MCF 10A (cell line): Measurements from ENCODE around the gene FCRL4. TPM values are rescaled to one million over a fixed set of nuclear protein-coding genes. Genes with fewer than 3 reads are reported as not detected.

Source experiments
- BruUV-seq: library from RNA; stranded (reverse); fragments of 400-500 nt; replicated peaks from 2 replicates; lab custom pipeline; 2021; lab: Mats Ljungman, UMichigan
- CTCF ChIA-PET: fragments of 300-600 bp; sonication (Branson Sonifier 250); formaldehyde crosslinking; extraction: SDS; loops from one replicate; lab custom pipeline; 2021; ENCODE audit warnings: antibody characterized with exemption, inconsistent platforms; lab: Yijun Ruan, JAX
- POLR2A ChIA-PET: fragments of 300-600, 350-650 bp; sonication (Branson Sonifier 250); formaldehyde crosslinking; extraction: SDS; loops from one replicate; lab custom pipeline; 2020; ENCODE audit warnings: antibody characterized with exemption, inconsistent platforms; lab: Yijun Ruan, JAX
- DNase-seq: peaks from one replicate; pipeline ENCODE4 v3.0.0-alpha.2; 2018; ENCODE audit not compliant: unreplicated experiment
- H3K27ac Mint-ChIP-seq: one replicate; pipeline ENCODE4 v1.8.0; 2022; ENCODE audit warnings: mild to moderate bottlenecking, low read depth, mixed read lengths; ENCODE audit not compliant: unreplicated experiment
- H3K27me3 Mint-ChIP-seq: one replicate; pipeline ENCODE4 v1.8.0; 2022; ENCODE audit warnings: mixed read lengths; ENCODE audit not compliant: insufficient read depth, unreplicated experiment
- H3K36me3 Mint-ChIP-seq: one replicate; pipeline ENCODE4 v1.8.0; 2022; ENCODE audit warnings: mild to moderate bottlenecking, moderate library complexity, mixed read lengths; ENCODE audit not compliant: insufficient read depth, unreplicated experiment
- H3K4me1 Mint-ChIP-seq: one replicate; pipeline ENCODE4 v1.8.0; 2022; ENCODE audit warnings: mixed read lengths; ENCODE audit not compliant: insufficient read depth, unreplicated experiment
- H3K4me3 Mint-ChIP-seq: one replicate; pipeline ENCODE4 v1.8.0; 2022; ENCODE audit warnings: mild to moderate bottlenecking, moderate library complexity, mixed read lengths; ENCODE audit not compliant: unreplicated experiment
- H3K9me3 Mint-ChIP-seq: one replicate; pipeline ENCODE4 v1.8.0; 2022; ENCODE audit warnings: mixed read lengths; ENCODE audit not compliant: unreplicated experiment
- intact Hi-C: fragments of 100-400 bp; cut with micrococcal nuclease; formaldehyde crosslinking; loops from 2 replicates; pipeline ENCODE4 v1.14.1; 2022
- total RNA-seq: library from RNA; stranded (reverse); gene quantifications from 2 replicates; pipeline ENCODE4 v1.2.3, GENCODE V29; 2022
- TF ChIP-seq, protein P1 (sequence below): fragments of 200-600 bp; IDR thresholded peaks from one replicate; pipeline ENCODE4 v1.8.0; 2022; ENCODE audit warnings: antibody characterized with exemption, mild to moderate bottlenecking; ENCODE audit not compliant: unreplicated experiment

The FCRL4 gene
- total RNA-seq, 1 experiment from 2014 or later, result not detected

GRCh38 chr1:157540160-157540748 lies 57.6 kb downstream of the FCRL4 start:
- Mint-ChIP-seq H3K4me1 (no peaks in the 10 kb centered on the region), H3K27ac (no peak overlapping the region), H3K9me3 (no peaks in the 10 kb centered on the region), H3K27me3 (peaks cover 79% of the 10 kb centered on the region), H3K4me3 (no peak overlapping the region), H3K36me3 (no peaks in the 10 kb centered on the region)
- intact Hi-C loops, result no loop called here
- BruUV-seq, result no TSS peak
- no peak for DNase-seq
- ChIA-PET CTCF (interaction anchor here (1.0 to 1.7 kb wide), 2 partner anchors 10 to 40 kb away, joined by 3 to 8 read pairs; no protein-coding TSS in a partner anchor), POLR2A (interaction anchor here (0.6 kb wide), 1 partner anchor 60 kb away, joined by 3 read pairs; no protein-coding TSS in a partner anchor)
- TF ChIP-seq, protein P1, sequence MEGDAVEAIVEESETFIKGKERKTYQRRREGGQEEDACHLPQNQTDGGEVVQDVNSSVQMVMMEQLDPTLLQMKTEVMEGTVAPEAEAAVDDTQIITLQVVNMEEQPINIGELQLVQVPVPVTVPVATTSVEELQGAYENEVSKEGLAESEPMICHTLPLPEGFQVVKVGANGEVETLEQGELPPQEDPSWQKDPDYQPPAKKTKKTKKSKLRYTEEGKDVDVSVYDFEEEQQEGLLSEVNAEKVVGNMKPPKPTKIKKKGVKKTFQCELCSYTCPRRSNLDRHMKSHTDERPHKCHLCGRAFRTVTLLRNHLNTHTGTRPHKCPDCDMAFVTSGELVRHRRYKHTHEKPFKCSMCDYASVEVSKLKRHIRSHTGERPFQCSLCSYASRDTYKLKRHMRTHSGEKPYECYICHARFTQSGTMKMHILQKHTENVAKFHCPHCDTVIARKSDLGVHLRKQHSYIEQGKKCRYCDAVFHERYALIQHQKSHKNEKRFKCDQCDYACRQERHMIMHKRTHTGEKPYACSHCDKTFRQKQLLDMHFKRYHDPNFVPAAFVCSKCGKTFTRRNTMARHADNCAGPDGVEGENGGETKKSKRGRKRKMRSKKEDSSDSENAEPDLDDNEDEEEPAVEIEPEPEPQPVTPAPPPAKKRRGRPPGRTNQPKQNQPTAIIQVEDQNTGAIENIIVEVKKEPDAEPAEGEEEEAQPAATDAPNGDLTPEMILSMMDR, result no peak

DNA sequence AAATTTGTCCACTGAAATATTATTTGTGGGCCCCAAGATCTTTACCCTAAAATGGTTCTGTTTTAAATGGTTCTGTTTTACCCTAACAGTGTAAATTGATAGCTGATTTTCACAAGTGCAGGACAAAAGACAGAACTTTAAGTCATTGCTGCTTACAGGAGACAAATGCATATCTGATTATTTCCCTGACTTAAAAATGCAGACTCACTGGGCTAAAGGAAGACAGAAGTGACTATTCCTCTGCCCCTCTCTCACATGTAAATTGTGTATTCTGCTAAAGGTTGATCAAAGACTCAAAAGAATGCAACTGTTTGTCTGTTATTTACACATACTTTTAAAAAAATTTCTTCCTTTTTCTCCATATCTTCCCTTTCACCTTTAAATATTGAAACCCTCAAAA lies 58.3 kb downstream of the FCRL4 start:
- BruUV-seq, result no TSS peak
- ChIA-PET CTCF (interaction anchor here (1.7 kb wide), 1 partner anchor 40 kb away, joined by 8 read pairs; no protein-coding TSS in a partner anchor), POLR2A (no interaction called here)
- Mint-ChIP-seq H3K9me3 (no peaks in the 10 kb centered on the region), H3K4me3 (no peak overlapping the region), H3K27ac (no peak overlapping the region), H3K36me3 (no peaks in the 10 kb centered on the region), H3K27me3 (peaks cover 85% of the 10 kb centered on the region), H3K4me1 (no peaks in the 10 kb centered on the region)
- DNase-seq, result no peak
- TF ChIP-seq, protein P1, result no peak
- intact Hi-C loops, result no loop called here

DNA sequence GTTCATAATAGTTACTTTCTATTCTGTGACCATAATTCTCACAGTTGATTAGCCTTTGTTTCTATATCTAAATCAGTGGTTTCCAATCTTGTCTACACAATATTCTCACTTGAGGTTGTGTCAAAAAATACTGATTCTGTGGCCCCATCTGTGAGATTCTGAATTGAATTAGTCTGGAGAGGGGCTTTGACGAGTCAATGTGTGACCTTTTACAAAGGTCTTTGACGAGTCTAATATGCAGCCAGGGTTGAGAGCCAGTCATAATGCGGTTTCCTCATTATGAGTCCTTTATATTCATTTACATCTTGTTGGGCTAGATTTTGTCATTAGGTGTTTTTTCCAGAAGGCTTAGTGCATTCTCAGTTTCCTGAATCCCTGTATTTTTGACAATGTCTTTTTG lies 65.3 kb downstream of the FCRL4 start:
- ChIA-PET CTCF (interaction anchor here (1.2 kb wide), 1 partner anchor 37 kb away, joined by 4 read pairs; no protein-coding TSS in a partner anchor), POLR2A (no interaction called here)
- Mint-ChIP-seq H3K36me3 (no peaks in the 10 kb centered on the region), H3K27ac (no peak overlapping the region), H3K27me3 (peaks cover 63% of the 10 kb centered on the region), H3K4me1 (no peaks in the 10 kb centered on the region), H3K9me3 (no peaks in the 10 kb centered on the region), H3K4me3 (no peak overlapping the region)
- no TSS peak for BruUV-seq
- TF ChIP-seq, protein P1, result no peak
- no peak for DNase-seq
- intact Hi-C loops, result no loop called here

DNA sequence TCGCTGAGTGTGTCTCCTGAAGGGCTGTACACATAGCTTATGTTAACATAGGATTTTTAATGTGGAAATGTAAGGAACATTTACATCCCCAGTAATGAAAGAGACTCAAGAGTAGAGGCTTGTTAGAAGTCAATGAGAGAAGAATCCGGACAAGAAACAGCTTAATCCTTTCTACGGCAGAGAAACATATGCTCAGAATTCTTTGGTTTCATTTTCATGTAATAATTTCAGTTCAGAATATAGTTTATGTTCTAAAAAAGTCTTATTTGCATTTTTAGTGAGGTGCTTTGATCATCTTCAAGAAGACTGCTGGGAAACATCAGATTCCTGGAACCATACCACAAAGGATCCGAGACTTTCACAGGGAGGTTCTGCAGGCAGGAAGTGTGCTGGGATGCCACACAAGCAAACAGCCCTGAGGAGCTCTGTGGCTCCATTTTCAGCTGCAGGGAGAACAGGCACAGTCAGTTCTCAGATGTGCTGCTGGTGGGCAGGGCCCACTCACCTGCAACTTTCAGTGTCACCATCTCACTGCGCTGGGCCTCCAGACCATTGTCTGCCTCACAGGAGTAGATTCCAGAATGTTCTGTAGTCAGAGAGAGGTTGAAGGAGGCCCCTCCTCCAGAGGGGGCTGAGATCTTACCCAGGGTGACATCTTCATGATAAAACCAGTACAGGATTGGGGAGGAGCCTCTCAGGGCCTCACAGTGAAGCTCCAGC lies 74.0 kb downstream of the FCRL4 start:
- CTCF ChIA-PET, result interaction anchor here (0.6 to 1.9 kb wide), 8 partner anchors 18 to 316 kb away, joined by 3 to 9 read pairs (median 3); no protein-coding TSS in a partner anchor
- DNase-seq, result no peak
- no peak overlapping the region for H3K4me3 Mint-ChIP-seq
- no peaks in the 10 kb centered on the region for H3K9me3 Mint-ChIP-seq
- H3K27me3 Mint-ChIP-seq, result peaks cover 12% of the 10 kb centered on the region
- POLR2A ChIA-PET, result no interaction called here
- H3K4me1 Mint-ChIP-seq, result no peaks in the 10 kb centered on the region
- TF ChIP-seq, protein P1, result no peak
- H3K36me3 Mint-ChIP-seq, result no peaks in the 10 kb centered on the region
- BruUV-seq, result no TSS peak
- intact Hi-C loops, result no loop called here
- no peak overlapping the region for H3K27ac Mint-ChIP-seq
